Astrocyte (in vitro differentiated cells and primary cell): ENCODE measurements around the gene PCNA.

Source experiments
- EZH2 ChIP-seq: IDR thresholded peaks from 2 replicates; pipeline ENCODE4 v1.6.1; 2012; ENCODE audit warnings: mild to moderate bottlenecking, low read length, inconsistent platforms; ENCODE audit not compliant: insufficient read depth
- TF ChIP-seq, protein P1 (sequence below): IDR thresholded peaks from 2 replicates; pipeline ENCODE4 v1.5.1; 2011; ENCODE audit warnings: low read depth, mild to moderate bottlenecking, inconsistent platforms, low read length, moderate library complexity; ENCODE audit not compliant: insufficient read depth

DNA sequence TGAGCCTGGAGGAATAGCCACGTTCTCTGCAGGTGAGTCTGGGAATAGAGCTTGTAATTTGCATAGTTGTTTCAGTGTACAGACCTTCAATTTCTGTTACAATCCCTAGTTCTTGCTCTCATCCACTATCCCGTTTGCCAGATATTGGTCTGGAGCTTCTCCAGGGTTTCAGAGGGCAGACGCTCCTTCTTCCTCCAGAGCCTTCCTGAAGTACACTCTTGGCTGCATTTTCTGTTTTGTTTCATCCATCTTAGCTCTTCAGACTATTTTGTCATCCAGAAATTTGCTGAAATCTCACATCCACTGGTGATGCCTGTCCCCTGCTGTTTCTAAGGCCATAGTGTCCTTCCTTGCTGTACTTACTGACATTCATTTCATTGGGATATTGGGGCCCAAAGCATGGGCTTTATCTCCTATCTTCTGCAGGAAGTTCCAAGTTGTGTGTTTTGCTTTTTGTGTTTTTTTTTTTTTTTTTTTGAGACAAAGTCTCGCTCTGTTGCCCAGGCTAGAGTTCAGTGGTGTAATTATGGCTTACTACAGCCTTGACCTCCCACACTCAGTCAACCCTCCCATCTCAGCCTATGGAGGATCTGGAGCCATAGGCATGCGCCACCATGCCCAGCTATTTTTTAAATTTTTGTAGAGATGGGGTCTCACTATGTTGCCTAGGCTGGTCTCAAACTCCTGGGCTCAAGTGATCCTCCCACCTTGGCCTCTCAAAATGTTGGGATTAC lies 25.8 kb upstream of the PCNA start:
- TF ChIP-seq, protein P1, sequence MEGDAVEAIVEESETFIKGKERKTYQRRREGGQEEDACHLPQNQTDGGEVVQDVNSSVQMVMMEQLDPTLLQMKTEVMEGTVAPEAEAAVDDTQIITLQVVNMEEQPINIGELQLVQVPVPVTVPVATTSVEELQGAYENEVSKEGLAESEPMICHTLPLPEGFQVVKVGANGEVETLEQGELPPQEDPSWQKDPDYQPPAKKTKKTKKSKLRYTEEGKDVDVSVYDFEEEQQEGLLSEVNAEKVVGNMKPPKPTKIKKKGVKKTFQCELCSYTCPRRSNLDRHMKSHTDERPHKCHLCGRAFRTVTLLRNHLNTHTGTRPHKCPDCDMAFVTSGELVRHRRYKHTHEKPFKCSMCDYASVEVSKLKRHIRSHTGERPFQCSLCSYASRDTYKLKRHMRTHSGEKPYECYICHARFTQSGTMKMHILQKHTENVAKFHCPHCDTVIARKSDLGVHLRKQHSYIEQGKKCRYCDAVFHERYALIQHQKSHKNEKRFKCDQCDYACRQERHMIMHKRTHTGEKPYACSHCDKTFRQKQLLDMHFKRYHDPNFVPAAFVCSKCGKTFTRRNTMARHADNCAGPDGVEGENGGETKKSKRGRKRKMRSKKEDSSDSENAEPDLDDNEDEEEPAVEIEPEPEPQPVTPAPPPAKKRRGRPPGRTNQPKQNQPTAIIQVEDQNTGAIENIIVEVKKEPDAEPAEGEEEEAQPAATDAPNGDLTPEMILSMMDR = no peak
- TF ChIP-seq EZH2 = no peak
